Activated CD4-positive, alpha-beta T cell treated with anti-CD3 and anti-CD28 coated beads for 36 hours (primary cell): ENCODE results near the gene EFCC1. TPM values are rescaled to one million over a fixed set of nuclear protein-coding genes. Genes with fewer than 3 reads are reported as not detected.

ENCODE experiments used
- ATAC-seq: fragments of 200-7000 bp; cut with Tn5 transposase; one replicate; pipeline ENCODE4 v1.10.0; 2021; ENCODE audit warnings: mild to moderate bottlenecking, moderate library complexity
- CTCF ChIA-PET: fragments of 350-600 bp; sonication (Branson Sonifier 250); formaldehyde crosslinking; loops from one replicate; lab custom pipeline; 2021; ENCODE audit warnings: antibody characterized with exemption; lab: Charles Lee
- POLR2A ChIA-PET: fragments of 350-600 bp; sonication (Branson Sonifier 250); formaldehyde crosslinking; loops from one replicate; lab custom pipeline; 2021; ENCODE audit warnings: antibody characterized with exemption, inconsistent platforms; lab: Charles Lee
- DNase-seq: peaks from one replicate; pipeline ENCODE4 v3.0.0-alpha.2; 2020
- H3K27ac Mint-ChIP-seq: one replicate; pipeline ENCODE4 v1.8.0; 2021; ENCODE audit warnings: mixed read lengths
- H3K27me3 Mint-ChIP-seq: one replicate; pipeline ENCODE4 v1.8.0; 2021; ENCODE audit warnings: mixed read lengths
- H3K36me3 Mint-ChIP-seq: one replicate; pipeline ENCODE4 v1.8.0; 2021; ENCODE audit warnings: low read depth, mixed read lengths
- H3K4me1 Mint-ChIP-seq: one replicate; pipeline ENCODE4 v1.8.0; 2021; ENCODE audit warnings: mixed read lengths
- H3K4me3 Mint-ChIP-seq: one replicate; pipeline ENCODE4 v1.8.0; 2021; ENCODE audit warnings: mild to moderate bottlenecking, moderate library complexity, mixed read lengths
- H3K9me3 Mint-ChIP-seq: one replicate; pipeline ENCODE4 v1.8.0; 2021; ENCODE audit warnings: low read depth, mixed read lengths
- intact Hi-C, 2 experiments: fragments of 100-400 bp; cut with DNase I in 1 of 2; cut with micrococcal nuclease in 1 of 2; formaldehyde crosslinking; loops; one replicate each; pipeline versions ENCODE4 v1.14.2 to v1.15.1; 2022 to 2024; cut with DNase I, micrococcal nuclease
- total RNA-seq, 2 experiments: library from RNA; stranded (reverse); gene quantifications; one replicate each; pipeline ENCODE4 v1.2.3, GENCODE V29; 2021

The EFCC1 gene, protein sequence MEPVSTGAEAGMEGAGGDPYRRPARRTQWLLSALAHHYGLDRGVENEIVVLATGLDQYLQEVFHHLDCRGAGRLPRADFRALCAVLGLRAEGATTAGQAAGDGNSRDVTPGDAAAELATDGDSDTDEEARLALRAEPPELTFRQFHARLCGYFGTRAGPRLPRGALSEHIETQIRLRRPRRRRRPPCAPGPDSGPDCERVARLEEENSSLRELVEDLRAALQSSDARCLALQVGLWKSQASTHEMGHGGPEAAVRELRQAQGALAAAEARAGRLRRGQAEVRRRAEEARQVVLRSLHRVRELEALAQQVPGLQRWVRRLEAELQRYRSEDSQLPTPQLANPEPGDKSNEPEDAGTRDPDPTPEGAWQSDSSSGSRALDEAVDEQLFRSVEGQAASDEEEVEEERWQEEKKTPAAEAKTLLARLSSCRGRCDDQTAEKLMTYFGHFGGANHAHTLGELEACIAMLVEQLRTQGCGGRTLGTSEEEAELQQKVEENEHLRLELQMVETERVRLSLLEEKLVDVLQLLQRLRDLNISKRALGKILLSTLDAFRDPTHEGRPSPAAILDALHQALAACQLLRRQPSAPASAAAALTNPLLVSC
- under 1 TPM; 0.19 to 0.39 TPM for total RNA-seq

DNA sequence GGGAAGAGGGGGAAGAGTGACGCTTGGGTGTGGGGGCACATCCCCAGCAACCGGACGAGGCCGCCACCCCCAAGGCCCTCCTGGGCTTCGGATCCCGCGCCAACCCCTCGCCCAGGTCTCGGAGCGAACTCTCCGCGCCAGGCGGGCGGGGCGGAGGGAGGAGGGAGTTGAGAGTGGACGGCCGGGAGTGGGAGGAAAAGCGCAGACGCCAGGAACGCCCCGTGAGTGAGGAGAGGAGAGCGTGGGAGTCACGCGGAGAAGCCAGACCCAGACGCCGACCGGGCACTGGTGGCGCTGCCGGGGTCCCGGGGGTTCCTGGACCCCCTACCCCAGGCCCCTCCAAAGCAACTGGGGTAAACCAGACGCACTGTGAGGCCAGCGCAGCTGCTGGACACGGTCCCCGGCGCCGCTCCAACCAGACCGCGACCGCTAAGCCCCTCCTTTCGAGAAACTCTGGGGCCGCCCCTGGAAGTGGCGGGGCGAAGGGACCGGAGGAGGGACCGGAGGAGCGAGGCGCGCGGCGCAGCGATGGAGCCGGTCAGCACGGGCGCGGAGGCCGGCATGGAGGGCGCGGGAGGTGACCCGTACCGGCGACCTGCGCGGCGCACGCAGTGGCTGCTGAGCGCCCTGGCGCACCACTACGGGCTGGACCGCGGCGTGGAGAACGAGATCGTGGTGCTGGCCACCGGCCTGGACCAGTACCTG is at the start of gene EFCC1:
Gene EFCC1, plus strand, starts transcription at position 204 of the 705 bp plus-strand sequence. Its CDS starts 325 bp downstream, at position 529.
- ChIA-PET POLR2A (no interaction called here), CTCF (interaction anchor here (1.3 kb wide), 1 partner anchor 14 kb away, joined by 4 read pairs; no protein-coding TSS in a partner anchor)
- DNase-seq (peak; percentile 52), ATAC-seq (peak; percentile 13)
- H3K9me3 Mint-ChIP-seq: no peaks in the 10 kb centered on the region
- no peak within 1 kb of the TSS for H3K27ac Mint-ChIP-seq
- H3K4me1 Mint-ChIP-seq: peaks cover 40% of the 10 kb centered on the region
- peak within 1 kb of the TSS; percentile 74 for H3K4me3 Mint-ChIP-seq
- H3K36me3 Mint-ChIP-seq: no peaks in the 10 kb centered on the region
- intact Hi-C loops: no loop called here
- H3K27me3 Mint-ChIP-seq: peaks cover 27% of the 10 kb centered on the region

DNA sequence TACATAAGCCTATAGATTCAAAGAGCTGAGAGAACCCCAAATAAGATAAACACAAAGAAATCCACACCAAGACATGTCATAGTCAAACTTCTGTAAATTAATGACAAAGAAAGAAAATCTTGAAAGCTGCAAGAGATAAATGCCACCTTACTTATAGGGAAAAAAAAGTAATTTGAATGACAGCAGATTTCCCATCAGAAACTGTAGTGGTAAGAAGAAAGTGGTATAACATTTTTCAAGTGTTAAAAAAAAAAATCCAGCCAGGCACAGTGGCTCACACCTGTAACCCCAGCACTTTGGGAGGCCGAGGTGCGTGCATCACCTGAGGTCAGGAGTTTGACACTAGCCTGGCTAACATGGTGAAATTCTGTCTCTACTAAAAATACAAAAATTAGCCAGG is 44.7 kb upstream of the EFCC1 start:
- Mint-ChIP-seq H3K27ac (no peak overlapping the region), H3K4me1 (no peaks in the 10 kb centered on the region), H3K9me3 (peaks cover 3% of the 10 kb centered on the region), H3K4me3 (no peak overlapping the region), H3K27me3 (no peaks in the 10 kb centered on the region), H3K36me3 (no peaks in the 10 kb centered on the region)
- intact Hi-C loops: no loop called here
- POLR2A ChIA-PET: no interaction called here
- ATAC-seq (no peak), DNase-seq (no peak)
- CTCF ChIA-PET: no interaction called here

DNA sequence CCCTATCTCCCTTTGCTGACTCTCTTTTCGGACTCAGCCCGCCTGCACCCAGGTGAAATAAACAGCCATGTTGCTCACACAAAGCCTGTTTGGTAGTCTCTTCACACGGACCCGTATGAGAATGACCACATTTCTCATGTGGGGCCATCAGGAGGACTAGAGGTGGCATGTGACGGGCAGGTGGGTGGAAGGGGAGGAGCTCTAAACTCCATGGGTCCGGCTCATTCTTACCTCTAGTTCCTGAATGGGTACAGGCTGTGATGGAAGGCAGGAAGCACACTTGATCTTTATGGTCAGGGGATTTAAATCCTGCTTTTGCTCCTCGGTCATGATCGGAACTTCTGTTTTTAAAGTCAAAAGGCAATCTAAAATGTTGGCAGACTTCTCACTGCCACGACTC is 35.8 kb upstream of the EFCC1 start:
- Mint-ChIP-seq H3K4me3 (no peak overlapping the region), H3K27ac (no peak overlapping the region), H3K9me3 (no peaks in the 10 kb centered on the region), H3K36me3 (no peaks in the 10 kb centered on the region), H3K27me3 (no peaks in the 10 kb centered on the region), H3K4me1 (peaks cover 3% of the 10 kb centered on the region)
- ChIA-PET POLR2A (no interaction called here), CTCF (interaction anchor here (0.6 kb wide), 1 partner anchor 522 kb away, joined by 3 read pairs; no protein-coding TSS in a partner anchor)
- ATAC-seq (no peak), DNase-seq (no peak)
- intact Hi-C loops: no loop called here

DNA sequence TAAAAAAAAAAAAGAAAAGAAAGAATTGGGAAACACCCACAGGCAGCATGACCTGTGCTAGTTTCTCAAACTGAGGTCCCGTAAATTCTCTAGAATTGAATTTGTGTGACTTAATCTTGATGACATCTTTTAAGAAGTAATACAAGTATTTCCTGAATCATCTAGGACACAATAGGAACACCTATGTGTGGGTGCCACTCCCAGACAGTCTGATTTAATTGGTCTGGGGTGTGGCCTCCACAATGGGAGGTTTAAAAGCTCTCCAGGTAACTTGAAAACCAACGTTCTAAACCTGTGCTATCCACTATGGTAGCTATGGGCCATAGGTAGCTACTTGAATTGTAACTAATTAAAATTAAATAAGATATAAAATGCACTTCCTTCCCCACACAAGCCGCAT is 35.3 kb upstream of the EFCC1 start:
- DNase-seq: no peak
- ATAC-seq: no peak
- ChIA-PET CTCF (interaction anchor here (0.6 kb wide), 3 partner anchors 101 to 521 kb away, joined by 3 read pairs; no protein-coding TSS in a partner anchor), POLR2A (no interaction called here)
- H3K36me3 Mint-ChIP-seq: no peaks in the 10 kb centered on the region
- no peak overlapping the region for H3K27ac Mint-ChIP-seq
- H3K9me3 Mint-ChIP-seq: no peaks in the 10 kb centered on the region
- intact Hi-C loops: no loop called here
- H3K4me1 Mint-ChIP-seq: peaks cover 3% of the 10 kb centered on the region
- no peaks in the 10 kb centered on the region for H3K27me3 Mint-ChIP-seq
- no peak overlapping the region for H3K4me3 Mint-ChIP-seq

- intact Hi-C loops: no loop called here
- no peak overlapping the region for H3K27ac Mint-ChIP-seq
- no peak for ATAC-seq
Observed at GRCh38 chr3:128967748-128968355, 33.3 kb upstream of the EFCC1 start.

DNA sequence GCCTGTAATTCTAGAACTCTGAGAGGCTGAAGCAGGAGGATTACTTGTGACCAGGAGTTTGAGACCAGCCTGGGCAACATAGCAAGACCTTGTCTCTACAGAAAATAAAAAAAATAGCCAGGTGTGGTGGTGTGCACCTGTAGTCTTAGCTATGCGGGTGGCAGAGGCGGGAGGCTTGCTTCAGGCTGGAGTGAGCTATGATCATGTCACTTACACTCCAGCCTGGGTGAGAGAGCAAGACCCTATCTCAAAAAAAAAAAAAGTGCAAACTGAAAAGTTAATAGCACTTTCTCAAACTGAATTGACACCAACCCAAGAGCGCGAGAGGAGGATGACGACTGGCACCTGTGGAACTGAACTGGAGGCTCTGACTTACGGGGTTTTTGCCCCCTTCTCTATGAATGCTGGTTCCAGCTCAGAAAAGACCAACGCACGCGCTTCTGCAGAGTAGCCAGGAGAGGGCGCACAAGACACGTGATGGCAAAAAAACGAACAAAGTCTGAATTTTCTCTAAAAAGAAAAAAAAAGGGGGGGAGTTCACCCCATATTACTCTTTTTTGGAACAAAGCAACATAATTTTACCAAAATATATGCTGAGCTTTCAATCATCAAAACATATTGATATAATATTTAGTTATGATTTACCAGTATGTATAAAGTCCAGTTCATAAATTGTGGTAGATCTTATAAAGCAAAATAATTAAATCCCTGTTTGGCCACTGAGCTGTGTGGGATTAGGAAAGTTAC is 30.9 kb upstream of the EFCC1 start:
- no peaks in the 10 kb centered on the region for H3K9me3 Mint-ChIP-seq
- no peak overlapping the region for H3K4me3 Mint-ChIP-seq
- DNase-seq (peak; percentile 80), ATAC-seq (peak; percentile 74)
- no peaks in the 10 kb centered on the region for H3K36me3 Mint-ChIP-seq
- POLR2A ChIA-PET: interaction anchor here (0.5 to 0.9 kb wide), 5 partner anchors 46 to 333 kb away, joined by 3 to 6 read pairs (median 3); no protein-coding TSS in a partner anchor
- H3K27me3 Mint-ChIP-seq: no peaks in the 10 kb centered on the region
- peaks cover 3% of the 10 kb centered on the region for H3K4me1 Mint-ChIP-seq
- no peak overlapping the region for H3K27ac Mint-ChIP-seq
- CTCF ChIA-PET: interaction anchor here (0.5 to 5.7 kb wide), 76 partner anchors 10 to 843 kb away, joined by 3 to 80 read pairs (median 4); partner anchors contain the start of genes ACAD9, CFAP92, COPG1 and RPN1
- intact Hi-C loops: loop anchor here (1.0 to 2.0 kb wide), 6 partner anchors 46 to 346 kb away; partner anchors contain the start of gene ISY1 (in 1 of the 2)

More at GRCh38 chr3:128967748-128968355, 33.3 kb upstream of the EFCC1 start:
- CTCF ChIA-PET: interaction anchor here (0.6 to 5.7 kb wide), 4 partner anchors 36 to 277 kb away, joined by 3 to 80 read pairs (median 3); no protein-coding TSS in a partner anchor
- Mint-ChIP-seq H3K4me1 (peaks cover 3% of the 10 kb centered on the region), H3K9me3 (no peaks in the 10 kb centered on the region), H3K4me3 (no peak overlapping the region), H3K27me3 (no peaks in the 10 kb centered on the region), H3K36me3 (no peaks in the 10 kb centered on the region)
- no peak for DNase-seq
- POLR2A ChIA-PET: no interaction called here

GRCh38 chr3:128970740-128971047 is 30.4 kb upstream of the EFCC1 start:
- peak; percentile 30 for ATAC-seq

GRCh38 chr3:128971421-128972100 is 29.5 kb upstream of the EFCC1 start:
- POLR2A ChIA-PET: interaction anchor here (0.6 kb wide), 1 partner anchor 289 kb away, joined by 3 read pairs; no protein-coding TSS in a partner anchor

More at GRCh38 chr3:128970740-128971047, 30.4 kb upstream of the EFCC1 start:
- peak; percentile 16 for DNase-seq
- Mint-ChIP-seq H3K36me3 (no peaks in the 10 kb centered on the region), H3K4me1 (peaks cover 3% of the 10 kb centered on the region), H3K27ac (no peak overlapping the region), H3K9me3 (no peaks in the 10 kb centered on the region), H3K27me3 (no peaks in the 10 kb centered on the region), H3K4me3 (no peak overlapping the region)
- ChIA-PET CTCF (interaction anchor here (0.6 to 5.7 kb wide), 60 partner anchors 10 to 844 kb away, joined by 3 to 80 read pairs (median 5); partner anchors contain the start of genes ACAD9, CFAP92, COPG1 and RPN1), POLR2A (interaction anchor here (0.6 to 0.9 kb wide), 2 partner anchors 46 to 290 kb away, joined by 3 to 6 read pairs; no protein-coding TSS in a partner anchor)
- intact Hi-C loops: loop anchor here (1.0 to 2.0 kb wide), 6 partner anchors 46 to 346 kb away; partner anchors contain the start of gene ISY1 (in 1 of the 2)

GRCh38 chr3:128973988-128974564 is 27.0 kb upstream of the EFCC1 start:
- Mint-ChIP-seq H3K36me3 (no peaks in the 10 kb centered on the region), H3K4me1 (peaks cover 3% of the 10 kb centered on the region), H3K27ac (no peak overlapping the region), H3K9me3 (no peaks in the 10 kb centered on the region), H3K4me3 (no peak overlapping the region), H3K27me3 (peaks cover 2% of the 10 kb centered on the region)
- POLR2A ChIA-PET: no interaction called here
- CTCF ChIA-PET: interaction anchor here (0.9 kb wide), 1 partner anchor 80 kb away, joined by 4 read pairs; no protein-coding TSS in a partner anchor
- DNase-seq (no peak), ATAC-seq (no peak)
- intact Hi-C loops: no loop called here

More at GRCh38 chr3:128971421-128972100, 29.5 kb upstream of the EFCC1 start:
- Mint-ChIP-seq H3K27ac (no peak overlapping the region), H3K4me1 (peaks cover 3% of the 10 kb centered on the region), H3K4me3 (no peak overlapping the region), H3K9me3 (no peaks in the 10 kb centered on the region), H3K27me3 (no peaks in the 10 kb centered on the region), H3K36me3 (no peaks in the 10 kb centered on the region)
- no peak for ATAC-seq
- intact Hi-C loops: loop anchor here in 1 of 2 experiments (2.0 kb wide), 1 partner anchor 45 kb away; no protein-coding TSS in a partner anchor
- CTCF ChIA-PET: interaction anchor here (0.6 to 5.7 kb wide), 31 partner anchors 11 to 467 kb away, joined by 3 to 80 read pairs (median 6); partner anchors contain the start of genes CFAP92 and COPG1
- no peak for DNase-seq
